Neural progenitor cell (in vitro differentiated cells): Measurements from ENCODE around the gene KCNH1.

Experiments used
- EZH2 ChIP-seq: fragments of 200-600 bp; sonication (generic); IDR thresholded peaks from 2 replicates; pipeline ENCODE4 v1.6.1; 2017; ENCODE audit warnings: antibody characterized with exemption, mild to moderate bottlenecking, moderate library complexity
- TF ChIP-seq, protein P1 (sequence below): fragments of 200-600 bp; sonication (generic); IDR thresholded peaks from 2 replicates; pipeline ENCODE4 v1.5.1; 2017; ENCODE audit warnings: antibody characterized with exemption, mild to moderate bottlenecking

DNA sequence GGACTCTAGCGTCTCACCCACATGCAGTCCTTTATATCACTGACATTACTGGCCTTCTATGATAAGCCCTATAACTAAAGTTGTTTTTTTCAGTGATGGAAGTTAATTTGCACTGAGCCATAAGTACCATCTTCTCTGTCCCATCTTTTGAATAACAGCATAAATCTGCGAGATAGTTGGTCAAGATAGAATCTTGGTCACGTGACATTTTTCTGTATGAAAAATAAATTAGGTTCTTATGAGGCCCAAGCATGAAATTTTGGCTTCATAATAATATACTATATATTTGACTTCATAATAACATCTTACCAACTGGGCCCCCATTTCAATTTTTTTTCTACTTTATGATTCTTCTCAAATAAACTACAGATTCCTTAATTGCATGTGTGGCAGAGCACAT is 285.5 kb downstream of the KCNH1 start:
- TF ChIP-seq EZH2: no peak
- TF ChIP-seq, protein P1, sequence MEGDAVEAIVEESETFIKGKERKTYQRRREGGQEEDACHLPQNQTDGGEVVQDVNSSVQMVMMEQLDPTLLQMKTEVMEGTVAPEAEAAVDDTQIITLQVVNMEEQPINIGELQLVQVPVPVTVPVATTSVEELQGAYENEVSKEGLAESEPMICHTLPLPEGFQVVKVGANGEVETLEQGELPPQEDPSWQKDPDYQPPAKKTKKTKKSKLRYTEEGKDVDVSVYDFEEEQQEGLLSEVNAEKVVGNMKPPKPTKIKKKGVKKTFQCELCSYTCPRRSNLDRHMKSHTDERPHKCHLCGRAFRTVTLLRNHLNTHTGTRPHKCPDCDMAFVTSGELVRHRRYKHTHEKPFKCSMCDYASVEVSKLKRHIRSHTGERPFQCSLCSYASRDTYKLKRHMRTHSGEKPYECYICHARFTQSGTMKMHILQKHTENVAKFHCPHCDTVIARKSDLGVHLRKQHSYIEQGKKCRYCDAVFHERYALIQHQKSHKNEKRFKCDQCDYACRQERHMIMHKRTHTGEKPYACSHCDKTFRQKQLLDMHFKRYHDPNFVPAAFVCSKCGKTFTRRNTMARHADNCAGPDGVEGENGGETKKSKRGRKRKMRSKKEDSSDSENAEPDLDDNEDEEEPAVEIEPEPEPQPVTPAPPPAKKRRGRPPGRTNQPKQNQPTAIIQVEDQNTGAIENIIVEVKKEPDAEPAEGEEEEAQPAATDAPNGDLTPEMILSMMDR: no peak
